ENCODE data around the gene ZMYM2. TPM values are rescaled to one million over a fixed set of nuclear protein-coding genes. Genes with fewer than 3 reads are reported as not detected.

ZMYM2 gene
- total RNA-seq: 61.1 and 71.2 TPM in 2 replicates

DNA sequence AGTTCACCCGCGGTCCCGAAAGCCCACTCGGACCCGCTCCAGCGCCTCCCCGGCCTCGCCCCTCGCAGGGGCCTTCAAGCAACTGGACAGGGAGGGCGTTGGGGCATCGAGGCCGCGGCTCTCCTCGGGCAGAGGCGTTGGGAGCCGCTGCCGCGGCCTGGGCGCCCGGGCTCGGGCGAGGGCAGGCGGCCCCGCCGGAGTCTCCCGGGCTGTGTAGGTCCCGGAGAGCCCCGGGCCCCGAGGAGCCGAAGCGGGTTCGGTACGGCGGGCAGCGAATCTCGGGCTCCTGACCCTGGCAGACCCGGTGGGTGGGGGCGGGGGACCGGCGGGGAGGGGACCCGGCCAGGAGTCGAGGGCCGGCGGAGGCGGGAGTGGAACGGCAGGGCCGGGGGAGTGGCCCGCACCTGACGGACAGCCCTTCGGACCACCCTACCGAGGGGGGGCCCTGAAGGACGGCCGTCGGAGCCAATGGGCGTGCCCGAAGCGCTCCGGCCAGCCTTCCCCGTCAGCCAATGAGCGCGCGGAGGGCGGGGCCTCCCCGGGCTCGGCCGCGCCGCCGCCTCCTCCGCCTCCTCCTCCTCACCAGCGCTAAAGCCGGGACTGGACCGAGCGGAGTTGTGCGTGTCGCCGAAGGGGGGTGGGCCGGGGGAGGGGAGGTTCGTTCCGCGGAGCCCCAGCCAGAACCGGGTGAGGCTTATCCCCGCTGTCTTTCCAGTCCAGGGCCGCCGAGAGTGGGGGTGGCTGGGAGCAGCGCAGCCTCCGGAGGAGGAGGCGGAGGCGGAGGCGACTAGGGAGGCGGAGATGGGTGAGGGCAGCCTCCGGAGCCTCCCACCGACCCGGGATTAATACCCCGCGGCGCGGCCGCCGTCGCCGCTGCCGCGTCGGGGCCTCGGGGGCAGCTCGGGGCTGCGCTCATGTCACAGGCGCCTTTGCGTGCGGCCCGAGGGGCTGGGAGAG, at the start of gene ZMYM2:
Gene ZMYM2 (plus strand): TSS at position 573 of the 957 bp plus-strand sequence. CDS start 34,346 bp downstream, outside the sequence.
- DNase-seq (ENCODE audit: low read depth): peak; percentile 81
- TF ChIP-seq, protein P1, sequence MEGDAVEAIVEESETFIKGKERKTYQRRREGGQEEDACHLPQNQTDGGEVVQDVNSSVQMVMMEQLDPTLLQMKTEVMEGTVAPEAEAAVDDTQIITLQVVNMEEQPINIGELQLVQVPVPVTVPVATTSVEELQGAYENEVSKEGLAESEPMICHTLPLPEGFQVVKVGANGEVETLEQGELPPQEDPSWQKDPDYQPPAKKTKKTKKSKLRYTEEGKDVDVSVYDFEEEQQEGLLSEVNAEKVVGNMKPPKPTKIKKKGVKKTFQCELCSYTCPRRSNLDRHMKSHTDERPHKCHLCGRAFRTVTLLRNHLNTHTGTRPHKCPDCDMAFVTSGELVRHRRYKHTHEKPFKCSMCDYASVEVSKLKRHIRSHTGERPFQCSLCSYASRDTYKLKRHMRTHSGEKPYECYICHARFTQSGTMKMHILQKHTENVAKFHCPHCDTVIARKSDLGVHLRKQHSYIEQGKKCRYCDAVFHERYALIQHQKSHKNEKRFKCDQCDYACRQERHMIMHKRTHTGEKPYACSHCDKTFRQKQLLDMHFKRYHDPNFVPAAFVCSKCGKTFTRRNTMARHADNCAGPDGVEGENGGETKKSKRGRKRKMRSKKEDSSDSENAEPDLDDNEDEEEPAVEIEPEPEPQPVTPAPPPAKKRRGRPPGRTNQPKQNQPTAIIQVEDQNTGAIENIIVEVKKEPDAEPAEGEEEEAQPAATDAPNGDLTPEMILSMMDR (IDR thresholded peaks at IDR 0.05; ENCODE audit: insufficient read depth, low read length, severe bottlenecking): no peak
- Histone ChIP-seq H3K27me3 (ENCODE audit: control insufficient read depth, insufficient read depth, low read length) (no peaks in the 10 kb centered on the region), H3K36me3 (ENCODE audit: control insufficient read depth, insufficient read depth, low read length) (peaks cover 2% of the 10 kb centered on the region), H3K4me3 (ENCODE audit: low read depth, low read length) (peak within 1 kb of the TSS; percentile 65)
- no peak for FAIRE-seq

DNA sequence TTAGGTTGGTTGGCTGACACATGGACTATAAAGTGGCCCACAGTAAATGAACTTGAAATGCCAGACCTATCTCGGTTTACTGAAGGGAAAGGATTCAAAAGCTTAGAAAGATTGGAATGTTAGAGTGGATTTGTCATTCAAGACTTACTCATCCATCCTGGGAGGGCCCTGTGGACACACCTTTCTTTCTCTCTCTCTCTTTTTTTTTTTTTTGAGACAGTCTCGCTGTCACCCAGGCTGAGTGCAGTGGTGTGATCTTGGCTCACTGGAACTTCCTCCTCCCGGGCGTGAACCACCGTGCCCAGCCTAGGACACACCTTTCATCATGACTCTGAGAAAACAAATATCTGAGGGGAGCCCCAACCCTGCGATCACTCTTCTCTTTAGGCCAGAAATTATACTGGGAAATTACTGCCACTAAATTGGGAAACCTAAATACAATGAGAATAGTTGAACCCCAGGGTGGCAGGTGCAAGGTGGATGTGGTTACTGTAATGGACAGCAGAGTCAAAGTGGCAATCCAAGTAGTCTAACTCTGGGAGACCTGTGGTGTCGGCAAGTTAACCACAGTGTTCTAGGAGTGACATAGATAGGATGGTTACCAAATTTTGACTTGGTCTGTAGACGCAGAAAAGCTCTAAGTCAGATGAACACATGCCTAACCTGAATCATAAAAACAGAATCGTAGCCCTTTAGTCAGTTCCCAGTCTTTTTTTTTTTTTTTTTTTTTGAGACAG, 48.0 kb upstream of the ZMYM2 start:
- Histone ChIP-seq H3K4me3 (ENCODE audit: low read depth, low read length) (no peak overlapping the region), H3K36me3 (ENCODE audit: control insufficient read depth, insufficient read depth, low read length) (no peaks in the 10 kb centered on the region), H3K27me3 (ENCODE audit: control insufficient read depth, insufficient read depth, low read length) (no peaks in the 10 kb centered on the region)
- FAIRE-seq (no peak), DNase-seq (ENCODE audit: low read depth) (peak; percentile 96)
- TF ChIP-seq, protein P1 (IDR thresholded peaks at IDR 0.05; ENCODE audit: insufficient read depth, low read length, severe bottlenecking): no peak

DNA sequence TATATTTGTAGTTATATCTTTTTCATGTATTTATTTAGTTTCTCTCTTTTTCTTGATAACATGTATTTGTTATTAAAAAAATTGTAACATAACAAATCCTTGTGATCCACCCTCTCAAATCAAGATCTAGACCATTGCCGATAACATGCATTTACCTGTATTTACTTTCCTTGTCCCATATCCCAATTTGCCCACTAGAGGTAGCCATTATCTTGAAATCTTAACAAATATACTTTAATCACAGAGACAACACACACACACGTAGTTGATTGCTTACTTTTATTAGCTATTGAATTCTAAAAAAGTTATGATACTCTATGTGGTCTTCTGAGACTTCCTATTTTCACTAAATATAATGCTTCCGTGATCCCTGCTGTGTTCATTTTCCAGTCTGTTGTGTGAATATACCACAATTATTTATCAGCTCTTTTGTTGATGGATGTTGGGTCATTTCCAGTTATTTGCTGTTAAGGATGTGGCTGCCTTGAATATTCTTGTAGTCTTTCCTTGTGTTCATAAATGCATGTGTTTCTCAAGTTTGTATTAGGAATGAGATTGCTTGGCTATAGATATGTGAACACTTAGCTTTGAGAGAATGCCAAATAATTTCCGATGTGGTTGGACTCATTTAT, 31.3 kb upstream of the ZMYM2 start:
- no peaks in the 10 kb centered on the region for H3K27me3 ChIP-seq (ENCODE audit: control insufficient read depth, insufficient read depth, low read length)
- FAIRE-seq (no peak), DNase-seq (ENCODE audit: low read depth) (peak; percentile 63)
- H3K36me3 ChIP-seq (ENCODE audit: control insufficient read depth, insufficient read depth, low read length): no peaks in the 10 kb centered on the region
- TF ChIP-seq, protein P1 (IDR thresholded peaks at IDR 0.05; ENCODE audit: insufficient read depth, low read length, severe bottlenecking): peak; percentile 37
- no peak overlapping the region for H3K4me3 ChIP-seq (ENCODE audit: low read depth, low read length)

DNA sequence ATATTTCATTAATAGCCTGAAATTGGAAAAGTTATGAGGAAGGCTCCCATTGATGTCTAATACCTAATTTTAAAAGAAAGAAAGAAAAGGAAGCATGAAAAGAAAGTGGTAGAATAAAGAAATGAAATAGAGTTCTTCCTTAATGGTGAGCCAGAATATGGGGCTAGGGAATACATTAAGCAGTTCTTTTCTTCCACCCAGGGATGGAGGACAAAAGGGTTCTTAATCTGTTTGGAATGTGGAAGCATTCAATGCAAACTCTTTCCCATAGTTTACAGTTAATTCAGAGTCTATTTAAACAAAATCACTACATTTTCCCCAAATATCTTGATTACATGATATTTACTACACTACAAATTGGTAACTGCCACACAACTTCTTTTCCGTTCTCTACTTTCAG, 18.4 kb upstream of the ZMYM2 start:
- FAIRE-seq (no peak), DNase-seq (ENCODE audit: low read depth) (no peak)
- TF ChIP-seq, protein P1 (IDR thresholded peaks at IDR 0.05; ENCODE audit: insufficient read depth, low read length, severe bottlenecking): no peak
- Histone ChIP-seq H3K27me3 (ENCODE audit: control insufficient read depth, insufficient read depth, low read length) (no peaks in the 10 kb centered on the region), H3K4me3 (ENCODE audit: low read depth, low read length) (no peak overlapping the region), H3K36me3 (ENCODE audit: control insufficient read depth, insufficient read depth, low read length) (no peaks in the 10 kb centered on the region)

DNA sequence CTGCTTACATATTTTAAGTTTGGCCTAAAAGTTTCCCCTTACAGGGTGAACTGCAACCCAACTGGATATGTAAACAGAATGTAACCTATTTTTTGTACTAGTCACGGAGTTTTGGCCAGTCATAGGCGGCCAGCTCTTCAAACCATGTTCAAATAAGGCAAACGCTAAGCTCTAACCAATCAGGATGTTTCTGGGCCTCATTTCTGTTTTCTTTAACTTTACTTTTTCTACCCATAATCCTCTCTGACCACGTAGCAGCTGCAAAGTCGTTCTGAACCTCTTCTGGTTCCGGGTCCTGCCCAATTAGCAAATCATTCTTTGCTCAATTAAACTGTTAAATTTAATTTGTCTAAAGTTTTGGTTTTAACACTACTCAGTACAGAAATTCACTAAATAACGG, 8.2 kb upstream of the ZMYM2 start:
- no peak for DNase-seq (ENCODE audit: low read depth)
- no peaks in the 10 kb centered on the region for H3K36me3 ChIP-seq (ENCODE audit: control insufficient read depth, insufficient read depth, low read length)
- no peak overlapping the region for H3K4me3 ChIP-seq (ENCODE audit: low read depth, low read length)
- TF ChIP-seq, protein P1 (IDR thresholded peaks at IDR 0.05; ENCODE audit: insufficient read depth, low read length, severe bottlenecking): no peak
- no peak for FAIRE-seq
- H3K27me3 ChIP-seq (ENCODE audit: control insufficient read depth, insufficient read depth, low read length): no peaks in the 10 kb centered on the region
